CD4-positive, alpha-beta T cell treated with Interleukin-6 at 100 ng/mL for 8 hours (primary cell): ENCODE results near the gene SLC25A22.

ENCODE experiments used
- DNase-seq: peaks from one replicate; pipeline ENCODE4 v3.0.0-alpha.2; 2020; ENCODE audit warnings: mixed read lengths, low spot score

SLC25A22 gene

DNA sequence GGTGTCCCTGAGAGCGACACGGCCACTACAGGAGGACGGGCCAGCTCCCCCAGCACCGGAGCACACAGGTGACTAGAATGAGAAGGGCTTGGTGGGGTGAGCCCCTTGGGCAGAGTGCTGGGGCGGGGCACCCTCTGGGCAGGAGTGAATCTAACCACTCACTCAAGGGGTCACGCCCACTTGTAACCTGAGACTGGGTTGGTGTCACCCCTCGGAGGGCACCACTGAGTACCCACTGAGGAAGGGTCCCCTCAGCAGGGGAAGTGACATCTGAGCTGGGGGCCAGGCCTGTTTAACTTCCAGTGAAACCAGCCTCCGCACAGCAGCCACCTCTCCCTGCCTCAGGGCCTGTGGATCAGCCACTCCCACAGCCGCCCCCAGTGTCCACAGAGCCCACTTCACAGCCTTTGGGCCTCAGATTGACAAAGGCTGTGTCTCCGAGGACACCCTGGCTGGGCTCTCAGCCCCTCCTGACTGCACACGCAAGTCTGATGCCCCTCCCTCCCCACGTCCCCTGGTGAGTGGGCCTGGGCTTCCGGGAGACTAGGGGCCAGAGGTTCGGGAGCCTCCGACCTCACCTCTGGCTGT, 26.4 kb downstream of the SLC25A22 start:
- DNase-seq: no peak

- DNase-seq: no peak
These were observed 27.2 kb downstream of the SLC25A22 start for GRCh38 chr11:770642-771616.

DNA sequence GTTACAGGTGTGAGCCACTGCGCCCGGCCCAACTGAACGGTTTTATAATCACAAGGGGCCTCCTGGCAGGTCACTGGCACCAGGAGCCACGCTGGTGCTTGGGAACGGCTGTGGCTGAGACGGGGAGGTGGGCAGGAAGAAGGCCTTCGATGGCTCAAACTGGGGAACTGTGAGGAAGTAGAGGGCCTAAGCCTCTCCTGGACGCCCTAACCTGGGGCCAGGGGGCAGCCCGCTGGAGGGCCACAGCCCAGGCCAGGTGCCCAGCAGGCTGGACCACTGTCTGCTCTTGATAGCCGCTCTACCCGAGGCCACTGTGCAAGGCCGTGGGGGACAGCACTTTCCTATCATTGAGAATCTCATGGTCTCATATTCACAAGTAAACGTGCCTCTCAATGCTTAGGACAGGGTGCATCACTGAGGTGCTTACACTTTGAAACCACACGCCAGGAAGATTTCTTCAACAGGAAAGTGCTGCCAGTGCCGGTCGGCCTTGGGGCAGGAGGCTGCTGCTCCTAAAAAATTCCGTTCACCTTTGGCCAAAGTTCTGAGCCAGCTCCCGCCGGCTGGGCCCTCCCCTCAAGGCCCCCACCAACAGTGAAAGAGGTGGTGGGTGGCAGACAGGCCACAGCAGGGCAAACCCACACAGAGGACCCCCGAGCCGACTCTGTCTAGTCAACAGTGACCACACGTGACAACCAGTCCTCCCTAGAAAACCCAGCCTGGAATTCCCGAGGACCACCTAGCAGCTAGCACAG, 28.0 kb downstream of the SLC25A22 start:
- no peak for DNase-seq

DNA sequence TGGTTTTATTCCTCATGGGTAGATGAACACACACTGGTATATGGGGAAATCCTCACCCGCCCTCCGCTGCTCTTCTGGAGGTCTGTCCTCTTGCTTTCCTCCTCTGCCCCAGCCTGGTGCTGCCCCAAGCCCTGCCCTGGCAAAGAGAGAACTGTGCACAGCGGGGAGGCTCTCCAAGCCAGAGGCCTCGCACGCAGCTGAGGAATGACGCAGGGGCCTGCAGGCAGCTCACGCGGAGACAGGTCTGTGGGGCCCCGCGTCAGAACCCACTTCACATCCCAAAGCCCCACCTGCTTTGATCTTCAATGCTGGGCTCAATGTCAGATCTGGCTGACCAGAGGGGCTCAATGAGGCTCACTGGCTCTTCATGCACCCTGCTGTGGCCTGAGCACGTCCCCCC, 30.8 kb downstream of the SLC25A22 start:
- no peak for DNase-seq

DNA sequence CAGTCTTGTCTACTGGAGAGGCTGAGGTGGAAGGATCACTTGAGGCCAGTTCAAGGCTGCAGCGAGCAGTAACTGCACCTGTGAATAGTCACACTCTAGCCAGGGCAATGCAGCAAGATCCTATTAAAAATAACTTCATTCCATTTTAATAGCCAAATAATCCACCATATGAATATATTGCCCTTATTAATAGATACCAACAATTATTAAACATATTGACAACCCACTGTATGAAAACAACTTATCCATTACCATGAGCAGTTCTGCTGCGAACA, 31.2 kb downstream of the SLC25A22 start:
- DNase-seq: no peak

DNA sequence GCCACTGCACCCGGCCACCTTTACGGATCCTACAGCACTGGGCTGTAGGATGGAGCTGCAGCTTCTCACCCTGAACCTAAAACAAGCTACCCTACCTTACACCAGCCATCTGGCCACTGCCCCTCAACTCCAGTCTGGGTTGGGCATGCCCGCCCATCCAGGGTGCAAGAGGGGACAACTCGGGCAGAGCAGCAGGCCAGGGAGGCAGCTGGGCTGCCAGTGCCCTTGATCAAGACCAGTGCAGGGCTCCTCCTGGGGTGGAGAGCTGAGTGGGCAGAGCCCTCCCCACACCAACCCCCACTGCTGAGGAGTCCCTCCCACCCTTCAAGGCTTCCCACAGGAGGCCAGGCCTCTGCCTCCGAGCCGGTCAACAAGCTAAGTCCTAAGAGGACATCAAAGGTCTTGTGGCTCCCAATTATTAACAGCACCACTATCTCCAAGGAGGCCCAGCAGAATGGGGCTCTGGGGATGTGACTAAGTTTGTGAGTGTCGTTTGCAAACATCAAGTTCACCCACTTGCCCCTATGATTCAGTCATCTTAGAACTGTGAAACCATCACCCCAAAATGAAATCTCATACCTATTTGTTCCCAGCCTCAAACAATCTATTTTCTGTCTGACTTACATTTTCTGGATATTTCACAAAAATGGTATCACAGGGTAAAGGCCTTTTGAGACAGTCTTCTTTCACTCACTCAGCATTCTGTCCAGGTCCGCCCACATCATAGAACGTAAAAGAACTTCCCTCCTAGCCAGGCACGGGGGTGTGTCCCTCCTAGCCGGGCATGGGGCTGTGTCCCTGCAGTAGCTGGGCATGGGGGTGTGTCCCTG, 31.8 kb downstream of the SLC25A22 start:
- DNase-seq: no peak

DNA sequence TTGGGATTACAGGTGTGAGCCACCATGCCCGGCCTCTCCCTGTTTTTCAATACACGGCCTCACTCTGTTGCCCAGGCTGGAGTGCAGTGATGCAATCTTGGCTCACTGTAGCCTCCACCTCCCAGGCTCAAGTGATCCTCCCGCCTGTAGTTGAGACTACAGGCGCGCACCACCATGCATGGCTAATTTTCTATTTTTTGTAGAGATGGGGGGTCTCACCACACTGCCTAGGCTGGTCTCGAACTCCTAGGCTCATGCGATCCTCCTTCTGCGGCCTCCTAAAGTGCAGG, 32.3 kb downstream of the SLC25A22 start:
- no peak for DNase-seq

GRCh38 chr11:765025-765801, 32.9 kb downstream of the SLC25A22 start:
- peak; percentile 59 for DNase-seq

GRCh38 chr11:764322-765024, 33.6 kb downstream of the SLC25A22 start:
- DNase-seq: no peak

- DNase-seq: no peak
These were observed 34.3 kb downstream of the SLC25A22 start for GRCh38 chr11:763549-764321.

DNA sequence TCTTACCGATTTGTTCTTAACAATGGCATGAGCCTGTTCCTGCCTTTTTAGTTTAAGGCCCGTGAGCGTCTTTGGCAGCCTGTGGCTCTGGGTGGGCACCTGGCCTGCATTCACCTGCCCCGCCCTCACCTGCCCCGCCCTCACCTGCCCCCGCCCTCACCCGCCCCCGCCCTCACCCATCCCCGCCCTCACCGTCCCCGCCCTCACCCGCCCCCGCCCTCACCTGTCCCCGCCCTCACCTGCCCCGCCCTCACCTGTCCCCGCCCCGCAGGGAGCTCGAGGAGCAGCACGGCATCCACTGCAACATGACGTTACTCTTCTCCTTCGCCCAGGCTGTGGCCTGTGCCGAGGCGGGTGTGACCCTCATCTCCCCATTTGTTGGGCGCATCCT, 35.0 kb downstream of the SLC25A22 start:
- no peak for DNase-seq

- no peak for DNase-seq
These were observed 35.5 kb downstream of the SLC25A22 start for GRCh38 chr11:762421-763072.

GRCh38 chr11:761526-762108, 36.5 kb downstream of the SLC25A22 start:
- no peak for DNase-seq

DNA sequence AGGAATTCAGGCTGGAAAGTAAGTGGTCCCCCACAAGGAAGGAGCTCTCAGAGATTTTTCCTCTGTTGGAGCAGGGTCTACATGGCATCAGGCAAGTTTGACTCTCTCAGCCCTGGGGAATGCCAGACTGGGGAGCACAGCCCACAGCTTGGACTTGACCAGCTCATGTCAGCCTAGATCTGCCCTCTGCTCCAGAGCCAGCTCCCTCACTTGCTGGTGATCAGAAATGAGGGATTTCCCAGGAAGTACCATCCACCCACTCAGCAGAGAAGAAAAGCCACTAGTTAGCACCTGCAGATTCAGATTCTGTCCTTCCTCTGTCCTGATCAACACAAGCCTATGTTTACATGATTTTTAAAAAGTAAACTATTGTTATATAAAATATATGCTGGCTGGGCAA, 37.8 kb downstream of the SLC25A22 start:
- DNase-seq: no peak

GRCh38 chr11:749731-750130, 48.4 kb downstream of the SLC25A22 start:
- DNase-seq: no peak

- no peak for DNase-seq
These were observed 50.1 kb downstream of the SLC25A22 start for GRCh38 chr11:748007-748359.

- peak; percentile 79 for DNase-seq
These were observed 50.7 kb downstream of the SLC25A22 start, which contains the start of gene TALDO1 for GRCh38 chr11:747158-748006. TSS of gene TALDO1 (plus strand) at chr11:747464. CDS start at chr11:747482, 18 bp downstream.
